Fibroblast of mammary gland (primary cell): ENCODE results near the gene KDM8.
A peak's percentile ranks its signal among the peaks of the same experiment; 100 is the strongest.

Experiments used
- DNase-seq: peaks from one replicate; pipeline ENCODE4 v3.0.0-alpha.2; 2010; ENCODE audit warnings: low read depth
- H3K4me3 ChIP-seq: 2 replicates; pipeline ENCODE4 v1.5.1; 2011; ENCODE audit warnings: low read depth, mild to moderate bottlenecking, low read length, moderate library complexity; ENCODE audit not compliant: control insufficient read depth
- TF ChIP-seq, protein P1 (sequence below): conservative IDR thresholded peaks from 2 replicates; pipeline ENCODE4 v1.5.1; 2011; ENCODE audit warnings: low read depth, low read length, inconsistent platforms; ENCODE audit not compliant: control insufficient read depth, insufficient read depth

The KDM8 gene

DNA sequence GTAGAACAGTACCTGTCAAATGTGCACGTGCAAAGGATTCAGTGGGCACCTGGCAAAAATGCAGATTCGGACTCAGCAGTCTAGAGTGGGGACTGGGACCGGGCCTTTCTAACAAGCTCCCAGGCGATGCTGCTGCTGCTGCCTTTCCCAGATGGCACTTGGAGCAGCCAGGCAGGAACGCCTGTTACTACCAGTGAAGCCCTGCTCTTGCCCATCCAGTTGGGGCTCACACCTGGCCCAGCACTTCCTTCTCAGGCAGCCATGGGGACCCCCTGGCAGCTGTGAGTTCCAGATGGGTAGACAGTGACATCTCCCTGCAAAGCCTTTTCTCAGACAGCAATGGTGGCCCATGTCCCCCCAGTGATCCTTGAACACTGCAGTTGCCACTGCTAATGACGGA is 30.4 kb downstream of the KDM8 start:
- TF ChIP-seq, protein P1, sequence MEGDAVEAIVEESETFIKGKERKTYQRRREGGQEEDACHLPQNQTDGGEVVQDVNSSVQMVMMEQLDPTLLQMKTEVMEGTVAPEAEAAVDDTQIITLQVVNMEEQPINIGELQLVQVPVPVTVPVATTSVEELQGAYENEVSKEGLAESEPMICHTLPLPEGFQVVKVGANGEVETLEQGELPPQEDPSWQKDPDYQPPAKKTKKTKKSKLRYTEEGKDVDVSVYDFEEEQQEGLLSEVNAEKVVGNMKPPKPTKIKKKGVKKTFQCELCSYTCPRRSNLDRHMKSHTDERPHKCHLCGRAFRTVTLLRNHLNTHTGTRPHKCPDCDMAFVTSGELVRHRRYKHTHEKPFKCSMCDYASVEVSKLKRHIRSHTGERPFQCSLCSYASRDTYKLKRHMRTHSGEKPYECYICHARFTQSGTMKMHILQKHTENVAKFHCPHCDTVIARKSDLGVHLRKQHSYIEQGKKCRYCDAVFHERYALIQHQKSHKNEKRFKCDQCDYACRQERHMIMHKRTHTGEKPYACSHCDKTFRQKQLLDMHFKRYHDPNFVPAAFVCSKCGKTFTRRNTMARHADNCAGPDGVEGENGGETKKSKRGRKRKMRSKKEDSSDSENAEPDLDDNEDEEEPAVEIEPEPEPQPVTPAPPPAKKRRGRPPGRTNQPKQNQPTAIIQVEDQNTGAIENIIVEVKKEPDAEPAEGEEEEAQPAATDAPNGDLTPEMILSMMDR = no peak
- DNase-seq = no peak

GRCh38 chr16:27234171-27234570 is 30.8 kb downstream of the KDM8 start:
- DNase-seq = no peak
- H3K4me3 ChIP-seq = no peak overlapping the region
- TF ChIP-seq, protein P1 = no peak

More for the DNA sequence above, 30.4 kb downstream of the KDM8 start:
- no peak overlapping the region for H3K4me3 ChIP-seq

DNA sequence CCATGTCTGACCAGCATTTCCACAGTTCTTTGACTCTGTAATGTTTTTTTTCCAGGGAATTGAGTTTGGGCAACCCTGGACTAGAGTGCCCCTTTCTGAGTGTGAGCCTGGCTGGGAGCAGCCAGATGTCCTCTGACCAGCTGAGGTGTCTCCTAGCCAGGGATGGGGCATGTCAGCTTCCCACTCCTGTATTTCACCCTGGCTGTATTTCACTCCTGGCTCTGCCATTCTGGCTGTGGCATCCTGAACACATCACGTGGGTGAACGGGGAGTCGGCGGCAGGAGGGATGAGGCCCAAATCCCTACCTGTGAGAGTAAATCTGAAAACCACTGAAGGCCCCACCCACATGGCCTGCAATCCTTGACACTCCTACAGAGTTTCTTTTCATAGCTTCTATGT is 31.3 kb downstream of the KDM8 start:
- no peak overlapping the region for H3K4me3 ChIP-seq
- no peak for DNase-seq

DNA sequence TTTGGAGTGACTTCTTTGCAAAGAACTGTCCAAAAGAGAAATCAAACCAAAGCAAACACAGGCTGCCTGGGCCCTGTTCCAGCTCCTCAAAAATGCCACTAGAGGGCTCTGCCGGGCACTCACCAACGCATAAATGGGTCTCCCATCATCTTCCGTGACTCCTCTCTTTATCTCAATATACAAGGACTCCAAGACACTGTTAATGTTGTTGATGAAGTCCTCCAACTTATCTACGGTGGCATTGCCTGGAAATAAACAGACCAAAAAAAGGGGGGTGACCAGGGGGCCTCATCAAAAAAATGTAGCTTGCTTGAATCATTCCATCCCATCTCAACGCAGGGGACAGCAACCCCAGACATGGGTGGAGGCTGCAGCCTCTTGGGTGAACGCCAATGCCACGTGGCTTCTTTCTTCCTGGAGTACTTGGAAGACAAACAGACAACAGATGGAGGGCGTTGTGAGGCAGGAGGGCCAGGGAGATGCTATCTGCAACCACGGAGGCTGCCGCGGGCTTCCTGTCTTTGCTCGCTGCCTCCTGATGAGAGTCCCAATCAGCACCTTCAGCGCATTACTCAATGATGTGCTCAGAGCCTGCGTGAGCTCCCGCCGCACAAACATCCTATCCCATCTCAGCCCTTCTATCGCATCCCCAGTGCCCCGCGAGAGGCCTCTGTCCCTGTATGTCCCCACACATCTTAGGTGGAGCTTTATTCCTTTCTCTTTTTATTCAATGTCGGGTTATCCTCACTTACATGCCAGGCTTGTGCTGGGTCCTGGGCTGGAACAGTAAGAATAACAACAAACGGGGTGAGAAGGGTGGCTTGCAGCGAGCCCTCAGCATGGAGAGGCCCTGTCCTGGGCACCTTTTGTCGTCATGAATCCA is 32.0 kb downstream of the KDM8 start:
- peak; percentile 92 for DNase-seq
- TF ChIP-seq, protein P1 = peak; percentile 93
- no peak overlapping the region for H3K4me3 ChIP-seq

More for the DNA sequence above, 31.3 kb downstream of the KDM8 start:
- TF ChIP-seq, protein P1 = no peak

DNA sequence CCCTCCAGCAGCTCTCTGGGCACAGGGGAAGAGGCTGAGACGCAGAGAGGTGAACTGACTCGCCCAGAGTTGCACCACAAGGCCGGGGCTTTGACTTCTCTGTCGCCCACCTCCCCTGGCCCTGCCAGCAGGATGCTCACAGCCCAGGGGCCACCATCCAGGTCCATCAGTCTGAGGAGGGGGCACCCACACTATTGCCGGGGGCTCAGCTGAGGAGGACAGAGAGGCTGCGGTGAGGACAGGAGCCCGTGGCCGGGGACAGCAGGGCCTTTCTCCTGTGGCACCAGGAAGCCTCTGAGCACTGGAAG is 32.6 kb downstream of the KDM8 start:
- TF ChIP-seq, protein P1 = no peak
- H3K4me3 ChIP-seq = no peak overlapping the region
- DNase-seq = no peak

DNA sequence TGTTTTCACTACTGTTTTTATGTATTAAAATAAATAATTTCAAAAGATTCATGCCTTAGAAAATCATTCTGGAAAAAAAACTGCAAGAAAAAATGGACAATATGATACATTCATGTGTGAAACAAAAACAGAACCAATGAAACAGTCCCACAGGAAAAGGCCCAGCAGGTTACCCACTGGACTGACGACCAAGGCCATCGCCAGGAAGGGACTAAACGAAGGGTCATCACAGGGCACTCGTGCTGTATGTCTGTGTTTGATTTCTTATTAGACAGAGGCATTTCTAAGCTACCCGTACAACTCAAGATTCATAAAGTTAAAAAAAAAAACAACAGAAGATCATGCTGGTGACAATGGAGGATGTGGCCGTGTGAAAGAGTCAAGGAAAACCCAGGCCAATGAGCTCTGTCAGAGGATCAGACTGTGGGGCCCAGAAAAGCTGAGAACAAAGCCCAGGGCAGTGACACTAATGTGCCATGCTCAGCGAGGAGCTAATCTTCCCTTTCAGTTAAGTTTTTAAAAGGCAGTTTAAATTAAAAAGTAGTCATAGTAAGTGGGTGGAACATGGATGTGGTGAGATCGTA is 33.4 kb downstream of the KDM8 start:
- DNase-seq = no peak
- no peak overlapping the region for H3K4me3 ChIP-seq
- TF ChIP-seq, protein P1 = no peak
